ENCODE results near the gene GABRD. TPM values are rescaled to one million over a fixed set of nuclear protein-coding genes. Genes with fewer than 3 reads are reported as not detected.

Gene GABRD
- total and polyA plus RNA-seq, 2 experiments from 2014 or later = 2.1 to 5.1 TPM

DNA sequence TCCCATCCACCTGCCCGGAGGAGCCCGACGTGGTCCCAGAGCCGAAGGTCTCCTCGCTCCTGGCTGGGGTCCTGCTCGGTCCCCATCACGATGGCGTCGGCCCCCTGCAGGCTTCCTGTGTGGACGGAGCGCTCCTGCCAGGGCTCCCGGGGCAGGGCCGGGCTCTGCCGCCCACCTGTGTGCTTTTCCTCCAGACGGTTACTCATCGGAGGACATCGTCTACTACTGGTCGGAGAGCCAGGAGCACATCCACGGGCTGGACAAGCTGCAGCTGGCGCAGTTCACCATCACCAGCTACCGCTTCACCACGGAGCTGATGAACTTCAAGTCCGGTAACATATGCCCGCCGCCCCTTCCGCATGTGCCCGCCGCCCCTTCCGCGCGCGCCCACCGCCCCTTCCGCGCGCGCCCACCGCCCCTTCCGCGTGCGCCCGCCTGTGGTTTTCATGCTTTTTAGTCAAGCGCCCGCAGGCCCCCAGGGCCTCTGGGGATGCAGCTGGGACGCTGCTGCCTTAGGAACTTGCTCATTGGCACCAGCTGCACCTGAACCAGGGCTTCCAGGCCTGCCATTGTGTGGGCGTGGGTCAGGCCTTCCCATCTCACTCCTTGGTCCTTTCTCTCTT is 8.9 kb downstream of the GABRD start:
- Histone ChIP-seq H3K9me2 (ENCODE audit: insufficient read depth) (no peaks in the 10 kb centered on the region), H2AFZ (no peak overlapping the region), H3K4me2 (no peak overlapping the region), H3F3A (replicated peaks; ENCODE audit: low read depth) (no peaks in the 10 kb centered on the region), H3K27ac (ENCODE audit: low read depth) (no peak overlapping the region), H3K79me2 (replicated peaks; ENCODE audit: insufficient read depth) (no peaks in the 10 kb centered on the region), H3K27me3 (ENCODE audit: insufficient read depth) (no peaks in the 10 kb centered on the region), H3K36me3 (ENCODE audit: insufficient read depth) (no peaks in the 10 kb centered on the region), H3K4me3 (no peak overlapping the region), H3K4me1 (ENCODE audit: insufficient read depth) (no peaks in the 10 kb centered on the region), H4K20me1 (replicated peaks; ENCODE audit: insufficient read depth) (no peaks in the 10 kb centered on the region)
- DNase-seq (ENCODE audit: low spot score) = no peak
- Mint-ChIP-seq H3K36me3 (ENCODE audit: low read depth) (no peaks in the 10 kb centered on the region), H3K27ac (no peak overlapping the region), H3K4me1 (peaks cover 4% of the 10 kb centered on the region; the same call in 2 of the 3 replicates), H3K9me3 (no peaks in the 10 kb centered on the region), H3K27me3 (ENCODE audit: insufficient read depth, low read depth, poor library complexity) (peaks cover 8% of the 10 kb centered on the region), H3K4me3 (no peak overlapping the region)
- ATAC-seq = no peak
- TF ChIP-seq EZH2 (IDR thresholded peaks at IDR 0.05; ENCODE audit: low read depth, unreplicated experiment) (no peak), JUNB (IDR thresholded peaks at IDR 0.05; ENCODE audit: unreplicated experiment) (no peak), ZNF114 (CRISPR knock-in tag; IDR thresholded peaks at IDR 0.05) (no peak), POLR2AphosphoS5 (IDR thresholded peaks at IDR 0.05; ENCODE audit: low read depth) (no peak), NANOG (IDR thresholded peaks at IDR 0.05; ENCODE audit: borderline replicate concordance) (no peak), STAT1 (IDR thresholded peaks at IDR 0.05; ENCODE audit: unreplicated experiment) (no peak), ZNF331 (CRISPR knock-in tag; IDR thresholded peaks at IDR 0.05; ENCODE audit: low read depth) (no peak), CREB1 (CRISPR knock-in tag; IDR thresholded peaks at IDR 0.05; ENCODE audit: low read depth) (no peak), EZH2phosphoT487 (IDR thresholded peaks at IDR 0.05; ENCODE audit: unreplicated experiment) (no peak)
- TF ChIP-seq, protein P1, sequence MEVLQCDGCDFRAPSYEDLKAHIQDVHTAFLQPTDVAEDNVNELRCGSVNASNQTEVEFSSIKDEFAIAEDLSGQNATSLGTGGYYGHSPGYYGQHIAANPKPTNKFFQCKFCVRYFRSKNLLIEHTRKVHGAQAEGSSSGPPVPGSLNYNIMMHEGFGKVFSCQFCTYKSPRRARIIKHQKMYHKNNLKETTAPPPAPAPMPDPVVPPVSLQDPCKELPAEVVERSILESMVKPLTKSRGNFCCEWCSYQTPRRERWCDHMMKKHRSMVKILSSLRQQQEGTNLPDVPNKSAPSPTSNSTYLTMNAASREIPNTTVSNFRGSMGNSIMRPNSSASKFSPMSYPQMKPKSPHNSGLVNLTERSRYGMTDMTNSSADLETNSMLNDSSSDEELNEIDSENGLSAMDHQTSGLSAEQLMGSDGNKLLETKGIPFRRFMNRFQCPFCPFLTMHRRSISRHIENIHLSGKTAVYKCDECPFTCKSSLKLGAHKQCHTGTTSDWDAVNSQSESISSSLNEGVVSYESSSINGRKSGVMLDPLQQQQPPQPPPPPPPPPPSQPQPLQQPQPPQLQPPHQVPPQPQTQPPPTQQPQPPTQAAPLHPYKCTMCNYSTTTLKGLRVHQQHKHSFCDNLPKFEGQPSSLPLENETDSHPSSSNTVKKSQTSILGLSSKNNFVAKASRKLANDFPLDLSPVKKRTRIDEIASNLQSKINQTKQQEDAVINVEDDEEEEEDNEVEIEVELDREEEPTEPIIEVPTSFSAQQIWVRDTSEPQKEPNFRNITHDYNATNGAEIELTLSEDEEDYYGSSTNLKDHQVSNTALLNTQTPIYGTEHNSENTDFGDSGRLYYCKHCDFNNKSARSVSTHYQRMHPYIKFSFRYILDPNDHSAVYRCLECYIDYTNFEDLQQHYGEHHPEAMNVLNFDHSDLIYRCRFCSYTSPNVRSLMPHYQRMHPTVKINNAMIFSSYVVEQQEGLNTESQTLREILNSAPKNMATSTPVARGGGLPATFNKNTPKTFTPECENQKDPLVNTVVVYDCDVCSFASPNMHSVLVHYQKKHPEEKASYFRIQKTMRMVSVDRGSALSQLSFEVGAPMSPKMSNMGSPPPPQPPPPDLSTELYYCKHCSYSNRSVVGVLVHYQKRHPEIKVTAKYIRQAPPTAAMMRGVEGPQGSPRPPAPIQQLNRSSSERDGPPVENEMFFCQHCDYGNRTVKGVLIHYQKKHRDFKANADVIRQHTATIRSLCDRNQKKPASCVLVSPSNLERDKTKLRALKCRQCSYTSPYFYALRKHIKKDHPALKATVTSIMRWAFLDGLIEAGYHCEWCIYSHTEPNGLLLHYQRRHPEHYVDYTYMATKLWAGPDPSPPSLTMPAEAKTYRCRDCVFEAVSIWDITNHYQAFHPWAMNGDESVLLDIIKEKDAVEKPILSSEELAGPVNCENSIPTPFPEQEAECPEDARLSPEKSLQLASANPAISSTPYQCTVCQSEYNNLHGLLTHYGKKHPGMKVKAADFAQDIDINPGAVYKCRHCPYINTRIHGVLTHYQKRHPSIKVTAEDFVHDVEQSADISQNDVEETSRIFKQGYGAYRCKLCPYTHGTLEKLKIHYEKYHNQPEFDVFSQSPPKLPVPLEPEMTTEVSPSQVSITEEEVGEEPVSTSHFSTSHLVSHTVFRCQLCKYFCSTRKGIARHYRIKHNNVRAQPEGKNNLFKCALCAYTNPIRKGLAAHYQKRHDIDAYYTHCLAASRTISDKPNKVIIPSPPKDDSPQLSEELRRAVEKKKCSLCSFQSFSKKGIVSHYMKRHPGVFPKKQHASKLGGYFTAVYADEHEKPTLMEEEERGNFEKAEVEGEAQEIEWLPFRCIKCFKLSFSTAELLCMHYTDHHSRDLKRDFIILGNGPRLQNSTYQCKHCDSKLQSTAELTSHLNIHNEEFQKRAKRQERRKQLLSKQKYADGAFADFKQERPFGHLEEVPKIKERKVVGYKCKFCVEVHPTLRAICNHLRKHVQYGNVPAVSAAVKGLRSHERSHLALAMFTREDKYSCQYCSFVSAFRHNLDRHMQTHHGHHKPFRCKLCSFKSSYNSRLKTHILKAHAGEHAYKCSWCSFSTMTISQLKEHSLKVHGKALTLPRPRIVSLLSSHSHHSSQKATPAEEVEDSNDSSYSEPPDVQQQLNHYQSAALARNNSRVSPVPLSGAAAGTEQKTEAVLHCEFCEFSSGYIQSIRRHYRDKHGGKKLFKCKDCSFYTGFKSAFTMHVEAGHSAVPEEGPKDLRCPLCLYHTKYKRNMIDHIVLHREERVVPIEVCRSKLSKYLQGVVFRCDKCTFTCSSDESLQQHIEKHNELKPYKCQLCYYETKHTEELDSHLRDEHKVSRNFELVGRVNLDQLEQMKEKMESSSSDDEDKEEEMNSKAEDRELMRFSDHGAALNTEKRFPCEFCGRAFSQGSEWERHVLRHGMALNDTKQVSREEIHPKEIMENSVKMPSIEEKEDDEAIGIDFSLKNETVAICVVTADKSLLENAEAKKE (CRISPR knock-in tag; IDR thresholded peaks at IDR 0.05) = no peak
- TF ChIP-seq, protein P2, sequence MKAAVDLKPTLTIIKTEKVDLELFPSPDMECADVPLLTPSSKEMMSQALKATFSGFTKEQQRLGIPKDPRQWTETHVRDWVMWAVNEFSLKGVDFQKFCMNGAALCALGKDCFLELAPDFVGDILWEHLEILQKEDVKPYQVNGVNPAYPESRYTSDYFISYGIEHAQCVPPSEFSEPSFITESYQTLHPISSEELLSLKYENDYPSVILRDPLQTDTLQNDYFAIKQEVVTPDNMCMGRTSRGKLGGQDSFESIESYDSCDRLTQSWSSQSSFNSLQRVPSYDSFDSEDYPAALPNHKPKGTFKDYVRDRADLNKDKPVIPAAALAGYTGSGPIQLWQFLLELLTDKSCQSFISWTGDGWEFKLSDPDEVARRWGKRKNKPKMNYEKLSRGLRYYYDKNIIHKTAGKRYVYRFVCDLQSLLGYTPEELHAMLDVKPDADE (IDR thresholded peaks at IDR 0.05) = no peak
- TF ChIP-seq, protein P3, sequence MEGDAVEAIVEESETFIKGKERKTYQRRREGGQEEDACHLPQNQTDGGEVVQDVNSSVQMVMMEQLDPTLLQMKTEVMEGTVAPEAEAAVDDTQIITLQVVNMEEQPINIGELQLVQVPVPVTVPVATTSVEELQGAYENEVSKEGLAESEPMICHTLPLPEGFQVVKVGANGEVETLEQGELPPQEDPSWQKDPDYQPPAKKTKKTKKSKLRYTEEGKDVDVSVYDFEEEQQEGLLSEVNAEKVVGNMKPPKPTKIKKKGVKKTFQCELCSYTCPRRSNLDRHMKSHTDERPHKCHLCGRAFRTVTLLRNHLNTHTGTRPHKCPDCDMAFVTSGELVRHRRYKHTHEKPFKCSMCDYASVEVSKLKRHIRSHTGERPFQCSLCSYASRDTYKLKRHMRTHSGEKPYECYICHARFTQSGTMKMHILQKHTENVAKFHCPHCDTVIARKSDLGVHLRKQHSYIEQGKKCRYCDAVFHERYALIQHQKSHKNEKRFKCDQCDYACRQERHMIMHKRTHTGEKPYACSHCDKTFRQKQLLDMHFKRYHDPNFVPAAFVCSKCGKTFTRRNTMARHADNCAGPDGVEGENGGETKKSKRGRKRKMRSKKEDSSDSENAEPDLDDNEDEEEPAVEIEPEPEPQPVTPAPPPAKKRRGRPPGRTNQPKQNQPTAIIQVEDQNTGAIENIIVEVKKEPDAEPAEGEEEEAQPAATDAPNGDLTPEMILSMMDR (conservative IDR thresholded peaks at IDR 0.05; ENCODE audit: low read depth in 2 of 2) = no peak
- TF ChIP-seq, protein P4, sequence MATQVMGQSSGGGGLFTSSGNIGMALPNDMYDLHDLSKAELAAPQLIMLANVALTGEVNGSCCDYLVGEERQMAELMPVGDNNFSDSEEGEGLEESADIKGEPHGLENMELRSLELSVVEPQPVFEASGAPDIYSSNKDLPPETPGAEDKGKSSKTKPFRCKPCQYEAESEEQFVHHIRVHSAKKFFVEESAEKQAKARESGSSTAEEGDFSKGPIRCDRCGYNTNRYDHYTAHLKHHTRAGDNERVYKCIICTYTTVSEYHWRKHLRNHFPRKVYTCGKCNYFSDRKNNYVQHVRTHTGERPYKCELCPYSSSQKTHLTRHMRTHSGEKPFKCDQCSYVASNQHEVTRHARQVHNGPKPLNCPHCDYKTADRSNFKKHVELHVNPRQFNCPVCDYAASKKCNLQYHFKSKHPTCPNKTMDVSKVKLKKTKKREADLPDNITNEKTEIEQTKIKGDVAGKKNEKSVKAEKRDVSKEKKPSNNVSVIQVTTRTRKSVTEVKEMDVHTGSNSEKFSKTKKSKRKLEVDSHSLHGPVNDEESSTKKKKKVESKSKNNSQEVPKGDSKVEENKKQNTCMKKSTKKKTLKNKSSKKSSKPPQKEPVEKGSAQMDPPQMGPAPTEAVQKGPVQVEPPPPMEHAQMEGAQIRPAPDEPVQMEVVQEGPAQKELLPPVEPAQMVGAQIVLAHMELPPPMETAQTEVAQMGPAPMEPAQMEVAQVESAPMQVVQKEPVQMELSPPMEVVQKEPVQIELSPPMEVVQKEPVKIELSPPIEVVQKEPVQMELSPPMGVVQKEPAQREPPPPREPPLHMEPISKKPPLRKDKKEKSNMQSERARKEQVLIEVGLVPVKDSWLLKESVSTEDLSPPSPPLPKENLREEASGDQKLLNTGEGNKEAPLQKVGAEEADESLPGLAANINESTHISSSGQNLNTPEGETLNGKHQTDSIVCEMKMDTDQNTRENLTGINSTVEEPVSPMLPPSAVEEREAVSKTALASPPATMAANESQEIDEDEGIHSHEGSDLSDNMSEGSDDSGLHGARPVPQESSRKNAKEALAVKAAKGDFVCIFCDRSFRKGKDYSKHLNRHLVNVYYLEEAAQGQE (IDR thresholded peaks at IDR 0.05; ENCODE audit: unreplicated experiment) = no peak
